ENCODE measurements around the gene SLC5A6. TPM values are rescaled to one million over a fixed set of nuclear protein-coding genes. Genes with fewer than 3 reads are reported as not detected.

The SLC5A6 gene
- total RNA-seq, 2 experiments from 2014 or later: 55.5 to 60.1 TPM

DNA sequence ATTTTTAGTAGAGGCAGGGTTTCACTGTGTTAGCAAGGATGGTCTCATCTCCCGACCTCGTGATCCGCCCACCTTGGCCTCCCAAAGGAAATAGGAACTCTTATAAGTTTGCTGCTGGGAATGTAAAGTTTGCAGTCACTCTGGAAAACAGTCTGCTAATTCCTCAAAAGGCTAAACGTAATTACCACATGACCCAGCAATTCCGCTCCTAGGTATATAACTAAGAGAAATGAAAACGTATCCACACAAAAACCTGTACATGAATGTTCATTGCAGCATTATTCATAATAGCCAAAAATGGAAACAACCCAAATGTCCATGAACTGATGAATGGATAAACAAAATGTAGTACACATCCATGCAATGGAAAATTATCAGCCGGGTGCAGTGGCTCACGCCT lies 22.1 kb downstream of the SLC5A6 start:
- Histone ChIP-seq H3K4me1 (ENCODE audit: insufficient read depth, low read length, poor library complexity, severe bottlenecking) (peaks cover 61% of the 10 kb centered on the region), H2AFZ (ENCODE audit: low read length) (no peak overlapping the region), H3K79me2 (ENCODE audit: insufficient read depth, low read depth, low read length) (no peaks in the 10 kb centered on the region), H3K9me2 (ENCODE audit: insufficient read depth, low read length) (no peaks in the 10 kb centered on the region), H3K4me3 (ENCODE audit: low read depth, low read length, poor library complexity, severe bottlenecking) (no peak overlapping the region), H3K9me3 (ENCODE audit: low read length) (no peaks in the 10 kb centered on the region), H3K27ac (ENCODE audit: low read depth, low read length, poor library complexity, severe bottlenecking) (no peak overlapping the region), H3K36me3 (ENCODE audit: insufficient read depth, low read length) (no peaks in the 10 kb centered on the region), H4K20me1 (ENCODE audit: insufficient read depth, low read length) (no peaks in the 10 kb centered on the region), H3K4me2 (ENCODE audit: low read length) (no peak overlapping the region)
- no peak for TF ChIP-seq EZH2phosphoT487 (IDR thresholded peaks at IDR 0.05; ENCODE audit: borderline replicate concordance, low read depth, low read length)
- TF ChIP-seq, protein P1, sequence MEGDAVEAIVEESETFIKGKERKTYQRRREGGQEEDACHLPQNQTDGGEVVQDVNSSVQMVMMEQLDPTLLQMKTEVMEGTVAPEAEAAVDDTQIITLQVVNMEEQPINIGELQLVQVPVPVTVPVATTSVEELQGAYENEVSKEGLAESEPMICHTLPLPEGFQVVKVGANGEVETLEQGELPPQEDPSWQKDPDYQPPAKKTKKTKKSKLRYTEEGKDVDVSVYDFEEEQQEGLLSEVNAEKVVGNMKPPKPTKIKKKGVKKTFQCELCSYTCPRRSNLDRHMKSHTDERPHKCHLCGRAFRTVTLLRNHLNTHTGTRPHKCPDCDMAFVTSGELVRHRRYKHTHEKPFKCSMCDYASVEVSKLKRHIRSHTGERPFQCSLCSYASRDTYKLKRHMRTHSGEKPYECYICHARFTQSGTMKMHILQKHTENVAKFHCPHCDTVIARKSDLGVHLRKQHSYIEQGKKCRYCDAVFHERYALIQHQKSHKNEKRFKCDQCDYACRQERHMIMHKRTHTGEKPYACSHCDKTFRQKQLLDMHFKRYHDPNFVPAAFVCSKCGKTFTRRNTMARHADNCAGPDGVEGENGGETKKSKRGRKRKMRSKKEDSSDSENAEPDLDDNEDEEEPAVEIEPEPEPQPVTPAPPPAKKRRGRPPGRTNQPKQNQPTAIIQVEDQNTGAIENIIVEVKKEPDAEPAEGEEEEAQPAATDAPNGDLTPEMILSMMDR (conservative IDR thresholded peaks at IDR 0.05; ENCODE audit: low read length): no peak
- CTCF ChIA-PET (ENCODE audit: unreplicated experiment): no interaction called here
- POLR2A ChIA-PET: interaction anchor here (0.6 kb wide), 1 partner anchor 65 kb away, joined by 3 read pairs; no protein-coding TSS in a partner anchor
- BruUV-seq (replicated peaks): no TSS peak
- DNase-seq (ENCODE audit: low spot score): no peak
- intact Hi-C loops (cut with micrococcal nuclease; ENCODE audit: unreplicated experiment): loop anchor here (5.0 kb wide), 2 partner anchors 102 to 138 kb away; partner anchors contain the start of gene AGBL5

- Histone ChIP-seq H3K27ac (ENCODE audit: low read depth, low read length, poor library complexity, severe bottlenecking) (no peak overlapping the region), H3K4me1 (ENCODE audit: insufficient read depth, low read length, poor library complexity, severe bottlenecking) (peaks cover 35% of the 10 kb centered on the region), H3K36me3 (ENCODE audit: insufficient read depth, low read length) (no peaks in the 10 kb centered on the region), H3K9me3 (ENCODE audit: low read length) (no peaks in the 10 kb centered on the region), H4K20me1 (ENCODE audit: insufficient read depth, low read length) (no peaks in the 10 kb centered on the region), H3K4me3 (ENCODE audit: low read depth, low read length, poor library complexity, severe bottlenecking) (no peak overlapping the region), H2AFZ (ENCODE audit: low read length) (peak overlapping the region; percentile 24; the same call in 1 of the 2 replicates), H3K9me2 (ENCODE audit: insufficient read depth, low read length) (no peaks in the 10 kb centered on the region), H3K4me2 (ENCODE audit: low read length) (no peak overlapping the region), H3K79me2 (ENCODE audit: insufficient read depth, low read depth, low read length) (no peaks in the 10 kb centered on the region)
- CTCF ChIA-PET (ENCODE audit: unreplicated experiment): interaction anchor here (1.1 to 1.6 kb wide), 3 partner anchors 11 to 53 kb away, joined by 3 to 6 read pairs (median 4); no protein-coding TSS in a partner anchor
- DNase-seq (ENCODE audit: low spot score): no peak
- POLR2A ChIA-PET: interaction anchor here (0.7 to 3.2 kb wide), 7 partner anchors 11 to 137 kb away, joined by 3 to 24 read pairs (median 6); partner anchors contain the start of gene PREB
- TF ChIP-seq, protein P1 (conservative IDR thresholded peaks at IDR 0.05; ENCODE audit: low read length): no peak
- no peak for TF ChIP-seq EZH2phosphoT487 (IDR thresholded peaks at IDR 0.05; ENCODE audit: borderline replicate concordance, low read depth, low read length)
- intact Hi-C loops (cut with micrococcal nuclease; ENCODE audit: unreplicated experiment): no loop called here
- no TSS peak for BruUV-seq (replicated peaks)
Observed at GRCh38 chr2:27186613-27187345, 25.3 kb downstream of the SLC5A6 start.
